ENCODE results near the gene SLC6A18. TPM values are rescaled to one million over a fixed set of nuclear protein-coding genes. Genes with fewer than 3 reads are reported as not detected.
"Not testable (repeated sequence)": the region's sequence is repeated elsewhere in the genome, so short reads cannot be mapped to it uniquely, and the experiment has no call there.

The SLC6A18 gene
- polyA plus RNA-seq, 1 experiment = not detected

- DNase-seq (ENCODE audit: low read depth) = no peak
- no peaks in the 10 kb centered on the region for H3K27me3 ChIP-seq (ENCODE audit: control insufficient read depth, insufficient read depth, low read length)
- no peaks in the 10 kb centered on the region for H3K36me3 ChIP-seq (ENCODE audit: control insufficient read depth, insufficient read depth, low read length)
- CTCF ChIA-PET = no interaction called here
- POLR2A ChIA-PET = no interaction called here
- no peak for TF ChIP-seq CTCF (IDR thresholded peaks at IDR 0.05; ENCODE audit: insufficient read depth, low read depth, low read length)
- no peak overlapping the region for H3K4me3 ChIP-seq (ENCODE audit: low read depth, low read length)
These were observed 39.0 kb downstream of the SLC6A18 start for GRCh38 chr5:1264211-1264610.

- no peak for DNase-seq (ENCODE audit: low read depth)
These were observed 39.8 kb downstream of the SLC6A18 start for GRCh38 chr5:1265026-1265425.

GRCh38 chr5:1265461-1266455 lies 40.6 kb downstream of the SLC6A18 start:
- Histone ChIP-seq H3K4me3 (ENCODE audit: low read depth, low read length) (no peak overlapping the region), H3K27me3 (ENCODE audit: control insufficient read depth, insufficient read depth, low read length) (no peaks in the 10 kb centered on the region), H3K36me3 (ENCODE audit: control insufficient read depth, insufficient read depth, low read length) (no peaks in the 10 kb centered on the region)
- no peak for DNase-seq (ENCODE audit: low read depth)
- TF ChIP-seq CTCF (IDR thresholded peaks at IDR 0.05; ENCODE audit: insufficient read depth, low read depth, low read length) = no peak
- ChIA-PET POLR2A (no interaction called here), CTCF (interaction anchor here (0.6 kb wide), 1 partner anchor 11 kb away, joined by 3 read pairs; no protein-coding TSS in a partner anchor)

More at GRCh38 chr5:1265026-1265425, 39.8 kb downstream of the SLC6A18 start:
- H3K36me3 ChIP-seq (ENCODE audit: control insufficient read depth, insufficient read depth, low read length) = no peaks in the 10 kb centered on the region
- no peaks in the 10 kb centered on the region for H3K27me3 ChIP-seq (ENCODE audit: control insufficient read depth, insufficient read depth, low read length)
- ChIA-PET CTCF (no interaction called here), POLR2A (no interaction called here)
- TF ChIP-seq CTCF (IDR thresholded peaks at IDR 0.05; ENCODE audit: insufficient read depth, low read depth, low read length) = no peak
- no peak overlapping the region for H3K4me3 ChIP-seq (ENCODE audit: low read depth, low read length)

- POLR2A ChIA-PET = no interaction called here
- CTCF ChIA-PET = interaction anchor here (1.6 kb wide), 1 partner anchor 18 kb away, joined by 5 read pairs; no protein-coding TSS in a partner anchor
- H3K4me3 ChIP-seq (ENCODE audit: low read depth, low read length) = no peak overlapping the region
- no peak for DNase-seq (ENCODE audit: low read depth)
- H3K36me3 ChIP-seq (ENCODE audit: control insufficient read depth, insufficient read depth, low read length) = no peaks in the 10 kb centered on the region
- no peak for TF ChIP-seq CTCF (IDR thresholded peaks at IDR 0.05; ENCODE audit: insufficient read depth, low read depth, low read length)
- no peaks in the 10 kb centered on the region for H3K27me3 ChIP-seq (ENCODE audit: control insufficient read depth, insufficient read depth, low read length)
These were observed 41.6 kb downstream of the SLC6A18 start for GRCh38 chr5:1266791-1267190.

GRCh38 chr5:1267464-1267863 lies 42.3 kb downstream of the SLC6A18 start:
- H3K36me3 ChIP-seq (ENCODE audit: control insufficient read depth, insufficient read depth, low read length); H3K4me3 ChIP-seq (ENCODE audit: low read depth, low read length); DNase-seq (ENCODE audit: low read depth); POLR2A ChIA-PET; H3K27me3 ChIP-seq (ENCODE audit: control insufficient read depth, insufficient read depth, low read length): not testable (repeated sequence)
- CTCF ChIA-PET = interaction anchor here (1.6 kb wide), 1 partner anchor 17 kb away, joined by 5 read pairs; no protein-coding TSS in a partner anchor
